ENCODE data around the gene CACFD1.

- TF ChIP-seq, protein P1, sequence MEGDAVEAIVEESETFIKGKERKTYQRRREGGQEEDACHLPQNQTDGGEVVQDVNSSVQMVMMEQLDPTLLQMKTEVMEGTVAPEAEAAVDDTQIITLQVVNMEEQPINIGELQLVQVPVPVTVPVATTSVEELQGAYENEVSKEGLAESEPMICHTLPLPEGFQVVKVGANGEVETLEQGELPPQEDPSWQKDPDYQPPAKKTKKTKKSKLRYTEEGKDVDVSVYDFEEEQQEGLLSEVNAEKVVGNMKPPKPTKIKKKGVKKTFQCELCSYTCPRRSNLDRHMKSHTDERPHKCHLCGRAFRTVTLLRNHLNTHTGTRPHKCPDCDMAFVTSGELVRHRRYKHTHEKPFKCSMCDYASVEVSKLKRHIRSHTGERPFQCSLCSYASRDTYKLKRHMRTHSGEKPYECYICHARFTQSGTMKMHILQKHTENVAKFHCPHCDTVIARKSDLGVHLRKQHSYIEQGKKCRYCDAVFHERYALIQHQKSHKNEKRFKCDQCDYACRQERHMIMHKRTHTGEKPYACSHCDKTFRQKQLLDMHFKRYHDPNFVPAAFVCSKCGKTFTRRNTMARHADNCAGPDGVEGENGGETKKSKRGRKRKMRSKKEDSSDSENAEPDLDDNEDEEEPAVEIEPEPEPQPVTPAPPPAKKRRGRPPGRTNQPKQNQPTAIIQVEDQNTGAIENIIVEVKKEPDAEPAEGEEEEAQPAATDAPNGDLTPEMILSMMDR (IDR thresholded peaks at IDR 0.05) = no peak
- TF ChIP-seq EZH2 (IDR thresholded peaks at IDR 0.05; ENCODE audit: borderline replicate concordance, insufficient read depth, low read depth, low read length, poor library complexity, severe bottlenecking) = no peak
These were observed 27.6 kb downstream of the CACFD1 start for GRCh38 chr9:133487331-133487725.
